Liver (tissue), 9 donors: ENCODE results near the gene PIGH. TPM values are rescaled to one million over a fixed set of nuclear protein-coding genes. Genes with fewer than 3 reads are reported as not detected.

Experiments
- DNase-seq: peaks from one replicate; pipeline ENCODE4 v3.0.0-alpha.2; 2017; ENCODE audit warnings: low spot score
- H3K27ac ChIP-seq, 2 donors: one replicate each; pipeline ENCODE4 v1.7.0; 2013; ENCODE audit warnings: inconsistent platforms in 2 of 2, low read length in 2 of 2, control low read depth in 1 of 2, low read depth in 1 of 2, mild to moderate bottlenecking in 1 of 2
- H3K27me3 ChIP-seq, 4 donors: one replicate each; pipeline versions ENCODE4 v1.6.1 to v1.7.0; 2013; ENCODE audit warnings: low read length in 3 of 4, inconsistent platforms in 1 of 4, mild to moderate bottlenecking in 1 of 4, moderate library complexity in 1 of 4; ENCODE audit not compliant: control insufficient read depth in 4 of 4, insufficient read depth in 4 of 4
- H3K36me3 ChIP-seq, 4 donors: one replicate each; pipeline versions ENCODE4 v1.6.1 to v1.7.0; 2013; ENCODE audit warnings: low read length in 3 of 4, mild to moderate bottlenecking in 3 of 4, low read depth in 1 of 4, moderate library complexity in 1 of 4; ENCODE audit not compliant: control insufficient read depth in 4 of 4, insufficient read depth in 3 of 4
- H3K4me1 ChIP-seq, 4 donors: one replicate each; pipeline versions ENCODE4 v1.6.1 to v1.7.0; 2013; ENCODE audit warnings: low read length in 3 of 4, mild to moderate bottlenecking in 3 of 4, moderate library complexity in 1 of 4; ENCODE audit not compliant: control insufficient read depth in 4 of 4, insufficient read depth in 4 of 4
- H3K4me3 ChIP-seq, 3 donors: one replicate each; pipeline versions ENCODE4 v1.6.1 to v1.7.0; 2013; ENCODE audit warnings: low read length in 3 of 3, control low read depth in 1 of 3, low read depth in 1 of 3, mild to moderate bottlenecking in 1 of 3
- H3K9ac ChIP-seq, 2 donors: one replicate each; pipeline ENCODE4 v1.7.0; 2013; ENCODE audit warnings: low read length in 2 of 2, mild to moderate bottlenecking in 2 of 2, moderate library complexity in 2 of 2, control low read depth in 1 of 2, low read depth in 1 of 2
- H3K9me3 ChIP-seq, 4 donors: one replicate each; pipeline versions ENCODE4 v1.6.1 to v1.7.0; 2013; ENCODE audit warnings: low read length in 3 of 4; ENCODE audit not compliant: control insufficient read depth in 4 of 4
- EGR1 ChIP-seq, 2 donors: IDR thresholded peaks; 2 replicates each; pipeline ENCODE4 v1.6.1; 2016 to 2018; ENCODE audit warnings: antibody characterized with exemption in 2 of 2, low read depth in 2 of 2
- FOXA1 ChIP-seq: IDR thresholded peaks from 2 replicates; pipeline ENCODE4 v1.6.1; 2016; ENCODE audit warnings: antibody characterized with exemption
- FOXA2 ChIP-seq: IDR thresholded peaks from 2 replicates; pipeline ENCODE4 v1.6.1; 2016; ENCODE audit warnings: antibody characterized with exemption
- GABPA ChIP-seq, 2 donors: IDR thresholded peaks in 1 of 2; conservative IDR thresholded peaks in 1 of 2; 2 replicates each; pipeline ENCODE4 v1.6.1; 2016; ENCODE audit warnings: antibody characterized with exemption in 2 of 2, mild to moderate bottlenecking in 1 of 2, moderate library complexity in 1 of 2
- HNF4A ChIP-seq, 2 donors: conservative IDR thresholded peaks; 2 replicates each; pipeline ENCODE4 v1.6.1; 2016; ENCODE audit warnings: antibody characterized with exemption in 2 of 2, mild to moderate bottlenecking in 2 of 2
- HNF4G ChIP-seq: IDR thresholded peaks from 2 replicates; pipeline ENCODE4 v1.6.1; 2016; ENCODE audit warnings: antibody characterized with exemption
- JUND ChIP-seq, 2 donors: IDR thresholded peaks; 2 replicates each; pipeline ENCODE4 v1.6.1; 2016; ENCODE audit warnings: antibody characterized with exemption in 2 of 2
- NR2F2 ChIP-seq: IDR thresholded peaks from 2 replicates; pipeline ENCODE4 v1.6.1; 2016; ENCODE audit warnings: antibody characterized with exemption
- RAD21 ChIP-seq, 2 donors: IDR thresholded peaks; 2 replicates each; pipeline ENCODE4 v1.6.1; 2016; ENCODE audit warnings: antibody characterized with exemption in 2 of 2, mild to moderate bottlenecking in 2 of 2
- RXRA ChIP-seq, 2 donors: IDR thresholded peaks; 2 replicates each; pipeline ENCODE4 v1.6.1; 2017 to 2018; ENCODE audit warnings: antibody characterized with exemption in 2 of 2, mild to moderate bottlenecking in 1 of 2
- TAF1 ChIP-seq: conservative IDR thresholded peaks from 2 replicates; pipeline ENCODE4 v1.6.1; 2016; ENCODE audit warnings: antibody characterized with exemption, mild to moderate bottlenecking
- WGBS: extraction: QIAGEN DNeasy Blood & Tissue Kit; methylation state at CpG from one replicate; pipeline ENCODE4 v1.1.7; 2013; 5-methylcytosine and 5-hydroxymethylcytosine counted together
- polyA plus RNA-seq, 2 donors: library from polyadenylated mRNA; stranded (reverse) in 1 of 2; unstranded in 1 of 2; fragments of 200-250 nt in 1 of 2; fragments of >200 nt in 1 of 2; fragmentation: Nextera tagmentation in 1 of 2; extraction: Ambion mirVana in 1 of 2; gene quantifications; one replicate each; pipeline versions ENCODE4 v1.2.1 to v1.2.3, GENCODE V29; 2013 to 2015
- total RNA-seq, 2 donors: library from RNA; depleted of rRNA; stranded (reverse); fragments of >200 nt; gene quantifications; one replicate each; pipeline ENCODE4 v1.2.3, GENCODE V29; 2014
- TF ChIP-seq, protein P1 (sequence below): IDR thresholded peaks from 2 replicates; pipeline ENCODE4 v1.6.1; 2016; ENCODE audit warnings: antibody characterized with exemption, mild to moderate bottlenecking
- TF ChIP-seq, protein P2 (sequence below): IDR thresholded peaks from 2 replicates; pipeline ENCODE4 v1.6.1; 2016; ENCODE audit warnings: antibody characterized with exemption
- TF ChIP-seq, protein P3 (sequence below): IDR thresholded peaks from 2 replicates; pipeline ENCODE4 v1.6.1; 2016; ENCODE audit warnings: antibody characterized with exemption
- TF ChIP-seq, protein P4 (sequence below): IDR thresholded peaks from 2 replicates; pipeline ENCODE4 v1.6.1; 2016; ENCODE audit warnings: antibody characterized with exemption
- TF ChIP-seq, protein P5 (sequence below): fragments of 150-350 bp; IDR thresholded peaks from 2 replicates; pipeline ENCODE4 v1.5.1; 2017; ENCODE audit warnings: improper control_type of control experiment, low read depth, low read length; ENCODE audit not compliant: missing input control
- donor health status: healthy.
- donor health status: healthy.
- donor health status: healthy.
- donor health status: healthy.
- donor health status: healthy.

The PIGH gene
- total and polyA plus RNA-seq, 4 donors: 14.2 to 36.1 (median 21.7) TPM

DNA sequence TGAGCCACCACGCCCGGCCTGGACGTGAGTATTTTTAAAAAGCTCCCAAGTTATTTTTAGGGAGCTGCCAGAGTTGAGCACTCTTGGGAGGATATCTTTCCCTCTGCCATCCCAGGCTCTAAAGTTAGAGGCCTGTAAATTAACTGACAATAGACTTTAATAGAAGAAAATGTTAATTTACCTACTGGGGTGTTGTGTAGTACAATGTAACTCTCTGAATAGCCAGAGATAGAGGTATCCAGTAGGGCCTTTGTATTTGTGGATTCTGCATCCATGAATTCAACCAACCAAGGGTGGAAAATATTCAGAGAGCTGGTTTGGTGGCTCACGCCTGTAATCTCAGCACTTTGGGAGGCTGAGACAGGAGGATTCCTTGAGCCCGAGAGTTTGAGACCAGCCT is 7.6 kb upstream of the PIGH start:
- Histone ChIP-seq H3K27me3 (no peaks in the 10 kb centered on the region), H3K36me3 (no peaks in the 10 kb centered on the region), H3K27ac (no peak overlapping the region), H3K4me3 (no peak overlapping the region), H3K4me1 (no peaks in the 10 kb centered on the region), H3K9ac (no peak overlapping the region), H3K9me3 (no peaks in the 10 kb centered on the region)
- DNase-seq: no peak
- WGBS: 94% methylated on average over 5 of the region's 5 CpGs
- TF ChIP-seq JUND (IDR thresholded peaks at IDR 0.05): no peak
- TF ChIP-seq, protein P1, sequence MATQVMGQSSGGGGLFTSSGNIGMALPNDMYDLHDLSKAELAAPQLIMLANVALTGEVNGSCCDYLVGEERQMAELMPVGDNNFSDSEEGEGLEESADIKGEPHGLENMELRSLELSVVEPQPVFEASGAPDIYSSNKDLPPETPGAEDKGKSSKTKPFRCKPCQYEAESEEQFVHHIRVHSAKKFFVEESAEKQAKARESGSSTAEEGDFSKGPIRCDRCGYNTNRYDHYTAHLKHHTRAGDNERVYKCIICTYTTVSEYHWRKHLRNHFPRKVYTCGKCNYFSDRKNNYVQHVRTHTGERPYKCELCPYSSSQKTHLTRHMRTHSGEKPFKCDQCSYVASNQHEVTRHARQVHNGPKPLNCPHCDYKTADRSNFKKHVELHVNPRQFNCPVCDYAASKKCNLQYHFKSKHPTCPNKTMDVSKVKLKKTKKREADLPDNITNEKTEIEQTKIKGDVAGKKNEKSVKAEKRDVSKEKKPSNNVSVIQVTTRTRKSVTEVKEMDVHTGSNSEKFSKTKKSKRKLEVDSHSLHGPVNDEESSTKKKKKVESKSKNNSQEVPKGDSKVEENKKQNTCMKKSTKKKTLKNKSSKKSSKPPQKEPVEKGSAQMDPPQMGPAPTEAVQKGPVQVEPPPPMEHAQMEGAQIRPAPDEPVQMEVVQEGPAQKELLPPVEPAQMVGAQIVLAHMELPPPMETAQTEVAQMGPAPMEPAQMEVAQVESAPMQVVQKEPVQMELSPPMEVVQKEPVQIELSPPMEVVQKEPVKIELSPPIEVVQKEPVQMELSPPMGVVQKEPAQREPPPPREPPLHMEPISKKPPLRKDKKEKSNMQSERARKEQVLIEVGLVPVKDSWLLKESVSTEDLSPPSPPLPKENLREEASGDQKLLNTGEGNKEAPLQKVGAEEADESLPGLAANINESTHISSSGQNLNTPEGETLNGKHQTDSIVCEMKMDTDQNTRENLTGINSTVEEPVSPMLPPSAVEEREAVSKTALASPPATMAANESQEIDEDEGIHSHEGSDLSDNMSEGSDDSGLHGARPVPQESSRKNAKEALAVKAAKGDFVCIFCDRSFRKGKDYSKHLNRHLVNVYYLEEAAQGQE: no peak
- TF ChIP-seq HNF4G: no peak
- TF ChIP-seq, protein P2, sequence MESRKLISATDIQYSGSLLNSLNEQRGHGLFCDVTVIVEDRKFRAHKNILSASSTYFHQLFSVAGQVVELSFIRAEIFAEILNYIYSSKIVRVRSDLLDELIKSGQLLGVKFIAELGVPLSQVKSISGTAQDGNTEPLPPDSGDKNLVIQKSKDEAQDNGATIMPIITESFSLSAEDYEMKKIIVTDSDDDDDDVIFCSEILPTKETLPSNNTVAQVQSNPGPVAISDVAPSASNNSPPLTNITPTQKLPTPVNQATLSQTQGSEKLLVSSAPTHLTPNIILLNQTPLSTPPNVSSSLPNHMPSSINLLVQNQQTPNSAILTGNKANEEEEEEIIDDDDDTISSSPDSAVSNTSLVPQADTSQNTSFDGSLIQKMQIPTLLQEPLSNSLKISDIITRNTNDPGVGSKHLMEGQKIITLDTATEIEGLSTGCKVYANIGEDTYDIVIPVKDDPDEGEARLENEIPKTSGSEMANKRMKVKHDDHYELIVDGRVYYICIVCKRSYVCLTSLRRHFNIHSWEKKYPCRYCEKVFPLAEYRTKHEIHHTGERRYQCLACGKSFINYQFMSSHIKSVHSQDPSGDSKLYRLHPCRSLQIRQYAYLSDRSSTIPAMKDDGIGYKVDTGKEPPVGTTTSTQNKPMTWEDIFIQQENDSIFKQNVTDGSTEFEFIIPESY: no peak
- TF ChIP-seq RAD21 (IDR thresholded peaks at IDR 0.05): no peak
- TF ChIP-seq, protein P3, sequence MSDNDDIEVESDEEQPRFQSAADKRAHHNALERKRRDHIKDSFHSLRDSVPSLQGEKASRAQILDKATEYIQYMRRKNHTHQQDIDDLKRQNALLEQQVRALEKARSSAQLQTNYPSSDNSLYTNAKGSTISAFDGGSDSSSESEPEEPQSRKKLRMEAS: no peak
- no peak for TF ChIP-seq GABPA (IDR thresholded peaks at IDR 0.05 in 1 of 2, conservative IDR thresholded peaks at IDR 0.05 in 1 of 2)
- no peak for TF ChIP-seq RXRA (IDR thresholded peaks at IDR 0.05)
- TF ChIP-seq, protein P4, sequence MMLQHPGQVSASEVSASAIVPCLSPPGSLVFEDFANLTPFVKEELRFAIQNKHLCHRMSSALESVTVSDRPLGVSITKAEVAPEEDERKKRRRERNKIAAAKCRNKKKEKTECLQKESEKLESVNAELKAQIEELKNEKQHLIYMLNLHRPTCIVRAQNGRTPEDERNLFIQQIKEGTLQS: no peak
- no peak for TF ChIP-seq NR2F2
- no peak for TF ChIP-seq FOXA1
- TF ChIP-seq HNF4A (conservative IDR thresholded peaks at IDR 0.05): no peak
- TF ChIP-seq TAF1: no peak
- no peak for TF ChIP-seq FOXA2
- TF ChIP-seq, protein P5, sequence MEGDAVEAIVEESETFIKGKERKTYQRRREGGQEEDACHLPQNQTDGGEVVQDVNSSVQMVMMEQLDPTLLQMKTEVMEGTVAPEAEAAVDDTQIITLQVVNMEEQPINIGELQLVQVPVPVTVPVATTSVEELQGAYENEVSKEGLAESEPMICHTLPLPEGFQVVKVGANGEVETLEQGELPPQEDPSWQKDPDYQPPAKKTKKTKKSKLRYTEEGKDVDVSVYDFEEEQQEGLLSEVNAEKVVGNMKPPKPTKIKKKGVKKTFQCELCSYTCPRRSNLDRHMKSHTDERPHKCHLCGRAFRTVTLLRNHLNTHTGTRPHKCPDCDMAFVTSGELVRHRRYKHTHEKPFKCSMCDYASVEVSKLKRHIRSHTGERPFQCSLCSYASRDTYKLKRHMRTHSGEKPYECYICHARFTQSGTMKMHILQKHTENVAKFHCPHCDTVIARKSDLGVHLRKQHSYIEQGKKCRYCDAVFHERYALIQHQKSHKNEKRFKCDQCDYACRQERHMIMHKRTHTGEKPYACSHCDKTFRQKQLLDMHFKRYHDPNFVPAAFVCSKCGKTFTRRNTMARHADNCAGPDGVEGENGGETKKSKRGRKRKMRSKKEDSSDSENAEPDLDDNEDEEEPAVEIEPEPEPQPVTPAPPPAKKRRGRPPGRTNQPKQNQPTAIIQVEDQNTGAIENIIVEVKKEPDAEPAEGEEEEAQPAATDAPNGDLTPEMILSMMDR: no peak
- no peak for TF ChIP-seq EGR1 (IDR thresholded peaks at IDR 0.05; ENCODE audit: low read depth in 2 of 2)
